ENCODE data around the gene RHBDD1. TPM values are rescaled to one million over a fixed set of nuclear protein-coding genes. Genes with fewer than 3 reads are reported as not detected.

The RHBDD1 gene
- total and polyA plus RNA-seq, 2 donors from 2014 or later, result 8.3 to 49.9 TPM

DNA sequence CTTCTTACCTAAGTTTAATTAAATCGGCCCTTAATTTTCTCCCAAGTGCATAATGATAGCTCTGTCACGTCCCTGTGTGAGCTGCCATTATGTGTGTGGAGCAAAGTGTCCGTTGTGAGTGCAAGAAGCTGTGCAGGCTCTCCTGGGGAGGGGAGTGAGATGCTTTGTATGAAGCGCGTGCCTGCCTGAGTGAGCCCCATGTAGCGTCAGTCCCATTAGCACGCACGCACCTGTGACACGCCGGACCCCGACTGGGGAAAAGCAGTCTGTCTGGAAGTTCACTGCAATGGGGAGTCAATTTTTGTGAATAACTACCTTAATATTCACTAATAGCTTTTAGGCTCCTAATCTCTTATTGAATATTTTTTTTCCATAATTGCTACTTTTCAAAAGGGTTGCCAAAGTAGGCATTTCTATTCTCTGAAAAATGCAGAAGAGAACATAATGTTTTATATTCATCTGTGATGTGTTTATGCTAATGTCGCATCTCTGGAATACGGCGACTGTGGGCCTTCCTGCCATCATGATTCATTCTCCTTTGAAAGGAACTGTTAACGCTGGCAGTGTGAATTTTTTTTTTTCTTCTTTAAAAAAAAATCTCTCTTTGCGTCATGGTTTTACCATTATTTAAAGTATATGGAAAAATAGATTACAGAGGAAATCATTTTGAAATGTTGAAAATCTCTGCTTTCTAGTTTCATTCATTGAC lies 170.5 kb downstream of the RHBDD1 start:
- intact Hi-C loops (cut with DNase I), result no loop called here
- DNase-seq (no peak), FAIRE-seq (no peak)
- no peak overlapping the region for H3K9ac ChIP-seq (ENCODE audit: low read length in 3 of 3)
- no peak overlapping the region for H3K4me3 ChIP-seq (ENCODE audit: low read length in 3 of 3)
- H3K36me3 ChIP-seq (ENCODE audit: control insufficient read depth in 2 of 3, insufficient read depth in 3 of 3, low read length in 3 of 3), result peaks cover 0 to 11% (median 4%) of the 10 kb centered on the region in 3 donors
- no peaks in the 10 kb centered on the region for H3K4me1 ChIP-seq (ENCODE audit: control insufficient read depth in 2 of 3, insufficient read depth in 2 of 3, low read depth in 1 of 3, low read length in 3 of 3)
- no peaks in the 10 kb centered on the region for H3K9me3 ChIP-seq (ENCODE audit: control insufficient read depth in 2 of 3, insufficient read depth in 1 of 3, low read length in 3 of 3)
- H3K27ac ChIP-seq (ENCODE audit: low read depth in 2 of 2, low read length in 2 of 2), result no peak overlapping the region
- H3K27me3 ChIP-seq (ENCODE audit: control insufficient read depth, insufficient read depth, low read length), result no peaks in the 10 kb centered on the region
- TF ChIP-seq, protein P1, sequence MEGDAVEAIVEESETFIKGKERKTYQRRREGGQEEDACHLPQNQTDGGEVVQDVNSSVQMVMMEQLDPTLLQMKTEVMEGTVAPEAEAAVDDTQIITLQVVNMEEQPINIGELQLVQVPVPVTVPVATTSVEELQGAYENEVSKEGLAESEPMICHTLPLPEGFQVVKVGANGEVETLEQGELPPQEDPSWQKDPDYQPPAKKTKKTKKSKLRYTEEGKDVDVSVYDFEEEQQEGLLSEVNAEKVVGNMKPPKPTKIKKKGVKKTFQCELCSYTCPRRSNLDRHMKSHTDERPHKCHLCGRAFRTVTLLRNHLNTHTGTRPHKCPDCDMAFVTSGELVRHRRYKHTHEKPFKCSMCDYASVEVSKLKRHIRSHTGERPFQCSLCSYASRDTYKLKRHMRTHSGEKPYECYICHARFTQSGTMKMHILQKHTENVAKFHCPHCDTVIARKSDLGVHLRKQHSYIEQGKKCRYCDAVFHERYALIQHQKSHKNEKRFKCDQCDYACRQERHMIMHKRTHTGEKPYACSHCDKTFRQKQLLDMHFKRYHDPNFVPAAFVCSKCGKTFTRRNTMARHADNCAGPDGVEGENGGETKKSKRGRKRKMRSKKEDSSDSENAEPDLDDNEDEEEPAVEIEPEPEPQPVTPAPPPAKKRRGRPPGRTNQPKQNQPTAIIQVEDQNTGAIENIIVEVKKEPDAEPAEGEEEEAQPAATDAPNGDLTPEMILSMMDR (IDR thresholded peaks at IDR 0.05; ENCODE audit: borderline replicate concordance, extremely low read depth, insufficient read depth), result no peak

DNA sequence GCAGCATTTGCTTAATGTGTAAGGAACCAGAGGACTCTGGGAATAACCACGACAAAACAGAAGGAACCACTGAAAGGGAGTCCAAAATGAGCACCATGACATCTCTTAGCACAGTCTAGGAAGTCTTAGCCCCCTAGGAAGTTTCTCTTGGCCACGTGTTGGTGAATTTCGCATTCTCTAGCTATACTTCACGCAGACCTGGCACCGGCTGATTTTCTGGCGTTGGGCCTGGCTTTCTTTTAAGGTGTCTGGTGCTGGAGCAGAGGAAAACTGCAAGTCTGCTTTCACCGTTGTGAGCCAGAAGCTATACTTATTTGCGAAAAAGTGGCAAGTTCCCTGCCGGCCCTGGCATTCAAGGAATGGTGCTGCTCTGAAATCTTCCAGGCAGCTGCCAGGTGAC lies 171.3 kb downstream of the RHBDD1 start:
- intact Hi-C loops (cut with DNase I), result no loop called here
- DNase-seq (no peak), FAIRE-seq (no peak)
- H3K4me1 ChIP-seq (ENCODE audit: control insufficient read depth in 2 of 3, insufficient read depth in 2 of 3, low read depth in 1 of 3, low read length in 3 of 3), result no peaks in the 10 kb centered on the region
- H3K9me3 ChIP-seq (ENCODE audit: control insufficient read depth in 2 of 3, insufficient read depth in 1 of 3, low read length in 3 of 3), result no peaks in the 10 kb centered on the region
- TF ChIP-seq, protein P1 (IDR thresholded peaks at IDR 0.05; ENCODE audit: borderline replicate concordance, extremely low read depth, insufficient read depth), result no peak
- H3K27ac ChIP-seq (ENCODE audit: low read depth in 2 of 2, low read length in 2 of 2), result no peak overlapping the region
- peaks cover 0 to 11% (median 4%) of the 10 kb centered on the region in 3 donors for H3K36me3 ChIP-seq (ENCODE audit: control insufficient read depth in 2 of 3, insufficient read depth in 3 of 3, low read length in 3 of 3)
- H3K27me3 ChIP-seq (ENCODE audit: control insufficient read depth, insufficient read depth, low read length), result no peaks in the 10 kb centered on the region
- H3K9ac ChIP-seq (ENCODE audit: low read length in 3 of 3), result no peak overlapping the region
- no peak overlapping the region for H3K4me3 ChIP-seq (ENCODE audit: low read length in 3 of 3)

DNA sequence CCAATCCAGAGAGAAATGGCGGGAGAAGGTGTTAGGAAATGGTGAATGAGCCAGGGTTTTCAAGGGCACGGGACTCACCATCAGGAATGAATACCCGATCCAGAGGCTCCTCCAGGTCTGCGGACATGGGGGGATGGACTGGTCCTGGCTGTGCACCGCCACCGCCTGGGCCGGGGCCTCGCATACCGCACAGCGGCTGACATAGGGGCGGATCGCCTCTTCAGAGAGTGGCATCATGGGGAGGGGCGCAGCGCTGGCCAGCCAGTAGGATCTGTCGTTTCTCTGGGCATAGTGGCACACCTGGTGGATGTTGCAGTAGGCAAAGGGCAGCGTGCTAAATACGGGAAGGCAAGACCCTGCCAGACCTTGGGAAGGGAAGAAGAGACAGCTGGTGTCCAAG lies 172.1 kb downstream of the RHBDD1 start:
- TF ChIP-seq, protein P1 (IDR thresholded peaks at IDR 0.05; ENCODE audit: borderline replicate concordance, extremely low read depth, insufficient read depth), result no peak
- peaks cover 0 to 11% (median 4%) of the 10 kb centered on the region in 3 donors for H3K36me3 ChIP-seq (ENCODE audit: control insufficient read depth in 2 of 3, insufficient read depth in 3 of 3, low read length in 3 of 3)
- intact Hi-C loops (cut with DNase I), result no loop called here
- no peak overlapping the region for H3K27ac ChIP-seq (ENCODE audit: low read depth in 2 of 2, low read length in 2 of 2)
- FAIRE-seq, result no peak
- H3K27me3 ChIP-seq (ENCODE audit: control insufficient read depth, insufficient read depth, low read length), result no peaks in the 10 kb centered on the region
- H3K4me3 ChIP-seq (ENCODE audit: low read length in 3 of 3), result no peak overlapping the region
- no peaks in the 10 kb centered on the region for H3K9me3 ChIP-seq (ENCODE audit: control insufficient read depth in 2 of 3, insufficient read depth in 1 of 3, low read length in 3 of 3)
- H3K4me1 ChIP-seq (ENCODE audit: control insufficient read depth in 2 of 3, insufficient read depth in 2 of 3, low read depth in 1 of 3, low read length in 3 of 3), result no peaks in the 10 kb centered on the region
- no peak overlapping the region for H3K9ac ChIP-seq (ENCODE audit: low read length in 3 of 3)
- DNase-seq, result no peak

Data from kidney (tissue), 14 donors.